Stromal cell of bone marrow (primary cell): Measurements from ENCODE around the gene SMAD5.
A peak's percentile ranks its signal among the peaks of the same experiment; 100 is the strongest.

Experiments used
- DNase-seq: peaks from one replicate; pipeline ENCODE4 v3.0.0-alpha.2; 2012; ENCODE audit warnings: low read depth

Gene SMAD5

DNA sequence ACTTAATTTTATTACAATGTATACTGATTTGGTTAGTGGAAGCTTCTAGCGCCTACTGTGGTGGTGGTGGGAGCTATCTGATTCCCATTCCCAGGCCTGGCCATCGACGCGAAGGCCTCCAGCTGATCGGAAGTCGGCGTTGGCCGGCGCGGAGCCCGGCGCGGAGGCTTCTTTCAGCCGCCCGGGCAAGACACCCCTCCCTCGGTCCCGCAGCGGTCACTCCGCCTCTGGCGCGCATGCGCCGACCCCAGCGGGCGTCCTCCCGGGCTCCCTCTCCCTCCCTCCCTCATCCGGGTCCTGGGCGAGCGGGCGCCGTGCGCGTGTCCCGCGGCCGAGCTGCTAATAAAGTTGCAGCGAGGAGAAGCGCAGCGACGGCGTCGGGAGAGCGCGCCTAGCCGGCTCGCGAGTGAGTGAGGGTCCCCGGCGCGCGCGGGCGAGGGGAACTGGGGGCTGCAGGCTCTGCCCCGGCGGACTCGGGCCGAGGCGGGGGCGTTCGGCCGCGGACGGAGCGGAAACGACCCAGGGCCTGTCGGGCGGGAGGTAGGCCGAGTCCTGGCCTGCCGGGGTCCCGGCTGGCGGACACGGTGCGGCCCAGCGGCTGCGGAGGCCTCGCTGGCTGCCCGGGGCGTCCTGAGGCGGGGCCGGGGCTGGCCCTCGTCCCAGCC lies at the start of gene SMAD5:
Gene SMAD5, plus strand, starts transcription at position 289 of the 665 bp plus-strand sequence. CDS start 20,916 bp downstream, outside the sequence.
- peak; percentile 92 for DNase-seq

DNA sequence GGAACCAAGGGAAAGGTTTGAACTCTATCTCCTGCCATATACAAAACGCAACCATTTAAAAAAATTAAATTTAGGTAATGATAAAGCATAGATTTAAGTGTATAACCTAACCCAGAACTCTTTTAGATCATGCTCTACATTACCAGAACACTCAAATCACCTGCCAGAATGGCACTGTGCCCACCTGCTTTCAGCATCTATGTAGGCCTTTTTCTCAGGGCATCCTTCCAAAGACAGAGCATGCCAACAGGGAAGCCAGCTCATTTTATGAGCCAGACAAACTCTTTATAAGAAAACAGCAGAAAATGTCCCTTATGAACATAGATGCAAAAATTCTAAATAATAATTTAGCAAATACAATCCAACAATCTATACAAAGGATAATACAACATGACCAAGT lies 47.9 kb upstream of the SMAD5 start:
- DNase-seq: no peak

DNA sequence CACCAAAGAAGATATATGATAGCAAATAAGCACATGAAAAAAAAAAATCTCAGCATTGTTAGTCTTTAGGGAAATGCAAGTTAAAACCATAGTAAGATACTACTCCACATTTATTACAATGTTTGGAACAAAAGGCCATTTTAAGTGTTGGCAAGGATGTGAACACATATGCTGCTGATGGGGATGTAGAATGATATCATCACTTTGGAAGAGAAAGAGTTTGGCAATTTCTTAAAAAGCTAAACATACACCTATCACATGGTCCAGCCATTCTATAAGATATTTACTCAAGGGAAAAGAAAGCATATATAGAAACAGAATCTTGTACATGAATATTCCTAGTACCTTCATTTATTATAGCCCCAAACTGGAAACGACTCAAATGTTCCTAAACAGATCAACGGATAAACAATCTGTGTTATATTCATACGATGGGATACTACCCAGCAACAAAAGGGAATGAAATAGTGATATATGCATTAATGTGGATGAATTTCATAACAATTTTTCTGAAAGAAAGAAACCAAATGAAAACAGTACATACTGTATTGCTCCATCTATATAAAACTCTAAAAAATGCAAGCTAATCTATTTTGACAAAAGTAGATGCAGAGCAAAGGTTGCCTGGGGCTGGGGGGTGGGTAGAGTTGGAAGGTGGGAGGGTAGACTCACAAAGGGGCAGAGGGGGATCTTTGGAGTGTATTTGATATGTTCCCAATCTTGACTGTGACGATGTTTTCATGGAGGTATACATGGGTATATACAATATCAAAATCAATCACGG lies 45.7 kb upstream of the SMAD5 start:
- no peak for DNase-seq

DNA sequence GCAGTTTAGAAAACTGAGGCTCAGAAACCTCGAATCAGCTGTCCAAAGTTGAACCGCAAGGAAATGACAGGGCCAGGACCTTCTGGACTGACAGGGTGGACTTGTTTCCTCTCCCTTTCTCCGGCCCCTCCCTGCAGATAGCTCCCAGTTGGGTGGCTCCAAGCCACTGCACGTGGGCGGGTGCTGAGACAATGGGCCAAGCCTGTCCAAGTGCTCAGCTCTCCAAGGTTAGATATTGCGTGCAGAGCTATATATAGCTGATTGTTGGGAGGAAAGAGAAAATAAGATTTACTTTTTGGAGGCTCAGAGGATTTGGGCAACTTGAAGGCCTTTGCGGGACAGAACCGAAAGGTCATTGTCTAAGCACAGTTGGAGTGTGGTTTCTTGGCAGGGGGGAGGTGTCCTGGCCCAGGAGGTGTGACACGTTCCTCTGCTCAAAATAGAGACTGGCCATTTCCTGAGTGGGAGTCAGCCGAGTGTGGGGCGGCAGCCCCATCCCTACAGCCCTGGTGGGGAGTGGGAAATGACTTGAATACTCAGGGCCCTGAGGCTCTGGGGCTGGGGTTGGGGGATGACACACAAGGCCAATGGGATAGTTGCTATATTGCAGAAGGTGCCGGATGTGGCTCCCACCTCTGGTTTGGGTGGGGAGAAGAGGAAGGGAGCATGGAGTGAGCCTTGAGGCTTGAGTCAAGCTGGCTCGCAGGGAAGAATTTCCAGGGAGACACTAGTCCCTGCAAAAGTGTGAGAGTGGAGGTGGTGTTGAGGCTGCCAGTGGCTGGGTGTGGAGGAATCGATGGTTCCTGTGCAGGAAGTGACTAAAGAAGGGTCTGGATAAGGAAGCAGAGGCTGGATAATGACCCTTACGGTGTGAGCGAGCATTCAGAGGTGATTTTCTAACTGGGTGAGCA lies 44.4 kb upstream of the SMAD5 start:
- DNase-seq: peak; percentile 44

DNA sequence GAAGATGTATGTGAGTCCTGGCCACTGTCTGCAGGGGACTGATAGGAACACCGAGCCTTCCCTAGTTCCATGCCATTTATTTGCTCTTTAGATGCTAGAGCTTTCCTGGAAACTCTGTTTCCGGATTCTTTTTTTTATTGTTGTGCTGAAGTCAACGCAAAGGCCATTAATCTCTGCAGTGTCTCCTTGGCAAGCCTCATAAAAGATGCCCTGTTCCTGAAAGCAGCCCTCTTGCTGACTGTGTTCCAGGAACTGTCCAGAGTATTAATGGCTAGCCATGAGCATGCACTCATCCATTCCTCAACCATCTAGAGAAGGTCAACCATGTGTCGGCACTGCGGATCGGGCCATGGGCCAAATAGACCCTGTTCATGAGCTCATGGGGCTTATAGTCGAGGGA lies 42.9 kb upstream of the SMAD5 start:
- no peak for DNase-seq

DNA sequence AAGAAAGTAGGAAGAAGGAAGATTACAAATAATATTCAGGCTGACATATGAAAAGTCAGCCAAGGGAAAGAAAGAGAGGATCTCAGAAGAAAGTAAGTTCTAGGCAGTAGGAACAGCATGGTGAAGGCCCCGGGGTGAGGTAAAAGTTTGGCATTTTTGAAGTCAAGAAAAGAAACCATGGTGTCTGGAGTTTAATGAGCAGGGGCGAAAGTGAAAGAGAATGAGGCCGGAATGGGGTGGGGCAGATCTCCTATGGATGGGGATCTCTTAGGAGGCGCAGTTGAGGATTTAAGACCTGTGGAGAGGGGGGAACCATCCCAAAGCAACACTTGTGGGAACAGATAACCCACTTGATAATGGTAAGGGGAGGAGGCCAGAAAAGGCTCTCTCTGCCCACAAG lies 42.3 kb upstream of the SMAD5 start:
- DNase-seq: no peak

DNA sequence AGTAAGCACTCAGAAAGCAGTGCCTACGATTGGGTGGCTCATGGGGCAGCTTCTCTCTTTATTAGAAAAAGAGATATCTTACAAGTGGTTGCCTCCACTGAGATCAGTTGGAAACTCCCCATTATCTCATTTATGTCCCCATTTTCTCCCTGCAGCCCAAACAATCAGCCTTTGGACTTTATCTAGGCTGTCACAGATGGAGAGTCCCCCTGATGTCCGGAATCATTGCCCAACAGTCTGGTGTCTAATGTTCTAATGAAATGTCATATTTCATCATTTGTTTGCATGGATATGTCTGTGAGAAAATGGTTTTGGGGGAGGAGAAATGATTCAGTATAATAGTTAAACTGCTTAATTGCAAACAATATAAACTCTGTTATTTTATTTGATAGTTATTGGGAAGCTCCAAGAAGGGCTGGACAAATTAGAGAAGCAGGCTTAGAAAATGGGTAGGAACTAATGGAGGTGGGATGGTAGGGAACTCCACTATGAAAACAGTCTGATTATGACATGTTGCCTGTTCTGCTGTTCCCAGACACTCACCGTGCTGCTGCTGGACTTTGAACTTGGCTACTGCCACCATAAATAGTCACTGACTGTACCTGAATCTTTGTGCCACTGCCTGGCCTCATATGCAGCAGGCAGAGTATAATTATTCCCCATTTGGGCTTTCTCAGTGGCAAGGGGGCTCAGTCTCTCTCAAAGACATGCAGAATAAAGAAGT lies 38.3 kb upstream of the SMAD5 start:
- no peak for DNase-seq

DNA sequence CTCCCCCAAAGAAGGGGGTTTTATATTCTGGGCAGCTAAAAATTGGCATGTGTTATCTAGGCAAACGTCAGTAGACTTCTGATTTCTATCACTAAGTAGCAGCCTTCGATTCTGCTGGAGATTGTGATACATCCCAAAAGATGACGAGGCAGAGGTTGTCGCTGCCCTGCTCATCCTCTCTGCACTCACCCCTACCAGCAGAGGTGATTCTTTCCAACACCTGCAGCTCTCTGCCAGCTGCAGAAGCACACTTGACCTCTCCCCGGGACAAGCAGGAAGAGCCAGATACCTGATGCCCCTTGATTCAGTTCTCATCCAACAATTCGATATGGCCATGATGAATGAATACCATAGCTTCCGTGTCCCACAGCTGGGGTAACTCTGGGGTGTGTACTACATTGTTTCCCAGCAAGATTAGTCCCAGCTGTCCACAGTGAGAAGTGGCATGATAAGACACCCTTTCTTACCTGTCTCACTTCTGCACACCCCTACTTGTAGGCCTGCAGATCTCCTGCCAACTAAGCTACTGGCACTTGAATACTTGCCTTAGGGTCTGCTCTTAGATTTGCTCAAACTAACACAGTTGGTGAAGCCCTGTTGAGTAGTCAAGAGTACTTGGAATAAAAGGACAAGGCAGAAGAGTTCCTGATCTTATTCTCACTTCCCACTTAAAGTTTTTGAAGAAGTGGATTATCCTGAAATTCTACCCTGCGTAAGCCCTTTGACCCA lies 37.6 kb upstream of the SMAD5 start:
- no peak for DNase-seq

DNA sequence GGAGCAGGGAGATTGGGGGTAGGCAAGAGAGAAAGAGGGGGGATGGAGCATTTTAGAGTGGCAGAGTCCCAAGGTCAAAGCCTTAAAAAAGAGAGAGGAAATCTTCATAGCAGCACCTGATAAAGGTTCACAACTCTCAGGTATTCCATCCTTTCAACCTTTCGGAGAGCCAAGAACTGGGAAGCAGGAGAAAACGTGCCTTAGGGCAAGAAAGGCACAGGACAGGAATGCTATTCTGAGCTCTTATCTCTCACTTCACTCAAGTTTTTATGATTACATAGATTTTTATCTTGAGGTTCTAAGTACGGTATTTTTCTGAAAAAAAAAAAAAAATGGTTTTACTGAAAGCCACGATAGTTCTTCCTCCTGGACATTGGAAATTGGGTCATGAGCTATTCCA lies 34.5 kb upstream of the SMAD5 start:
- DNase-seq: no peak

DNA sequence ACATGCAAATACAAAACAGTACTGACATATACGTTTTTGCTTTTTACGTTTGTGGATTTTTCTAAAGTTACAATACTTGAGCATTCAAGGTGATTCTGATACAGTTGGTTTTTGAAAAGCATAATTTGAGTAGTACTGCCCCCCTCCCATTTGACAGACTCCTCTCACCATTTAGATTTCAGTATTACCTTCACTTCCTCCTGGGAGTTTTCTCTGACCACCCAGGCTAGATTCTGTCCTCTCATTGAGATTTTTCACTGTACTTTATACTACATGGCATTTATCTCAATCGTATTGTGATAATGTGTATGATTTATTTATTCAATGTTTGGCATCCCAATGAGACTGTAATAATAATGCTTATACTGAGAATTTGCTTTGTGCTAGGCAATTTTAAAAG lies 32.8 kb upstream of the SMAD5 start:
- DNase-seq: no peak

DNA sequence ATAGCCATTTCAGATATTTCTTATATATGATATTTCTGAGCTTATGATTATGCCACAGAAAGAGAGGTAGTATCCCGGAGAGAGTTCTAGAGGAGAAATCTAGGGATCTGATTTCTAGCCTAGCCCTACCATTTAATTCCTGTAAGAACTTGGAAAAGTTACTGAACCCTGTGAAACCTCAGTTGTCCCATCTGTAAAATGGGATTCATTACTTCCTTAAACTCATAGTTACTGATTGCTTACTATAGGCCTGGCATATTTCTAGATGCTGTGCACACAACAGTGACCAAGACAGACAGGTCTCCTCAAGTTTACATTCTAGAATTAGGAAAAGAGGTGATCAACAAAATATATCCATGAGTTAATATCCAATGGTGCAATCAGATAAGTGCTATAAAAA lies 30.8 kb upstream of the SMAD5 start:
- DNase-seq: no peak

DNA sequence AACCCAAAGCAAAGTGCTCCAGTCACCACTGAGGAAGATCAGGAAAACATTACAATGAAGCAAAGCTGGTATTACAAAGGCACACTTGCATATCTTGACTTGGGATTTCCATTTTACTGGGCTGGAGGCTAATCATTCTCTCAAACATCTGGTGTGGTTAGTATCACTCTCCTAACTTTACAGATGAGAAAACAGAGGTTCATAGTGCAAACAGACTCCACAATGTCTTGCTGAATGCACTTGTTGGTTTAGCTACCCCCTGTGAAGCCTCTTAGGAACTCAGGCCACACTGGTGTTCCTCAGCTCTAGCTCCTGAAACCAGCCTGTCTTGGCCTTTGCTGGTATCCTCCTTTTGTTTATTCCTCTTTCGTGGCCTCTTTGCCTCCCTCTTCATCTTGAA lies 29.5 kb upstream of the SMAD5 start:
- DNase-seq: no peak

DNA sequence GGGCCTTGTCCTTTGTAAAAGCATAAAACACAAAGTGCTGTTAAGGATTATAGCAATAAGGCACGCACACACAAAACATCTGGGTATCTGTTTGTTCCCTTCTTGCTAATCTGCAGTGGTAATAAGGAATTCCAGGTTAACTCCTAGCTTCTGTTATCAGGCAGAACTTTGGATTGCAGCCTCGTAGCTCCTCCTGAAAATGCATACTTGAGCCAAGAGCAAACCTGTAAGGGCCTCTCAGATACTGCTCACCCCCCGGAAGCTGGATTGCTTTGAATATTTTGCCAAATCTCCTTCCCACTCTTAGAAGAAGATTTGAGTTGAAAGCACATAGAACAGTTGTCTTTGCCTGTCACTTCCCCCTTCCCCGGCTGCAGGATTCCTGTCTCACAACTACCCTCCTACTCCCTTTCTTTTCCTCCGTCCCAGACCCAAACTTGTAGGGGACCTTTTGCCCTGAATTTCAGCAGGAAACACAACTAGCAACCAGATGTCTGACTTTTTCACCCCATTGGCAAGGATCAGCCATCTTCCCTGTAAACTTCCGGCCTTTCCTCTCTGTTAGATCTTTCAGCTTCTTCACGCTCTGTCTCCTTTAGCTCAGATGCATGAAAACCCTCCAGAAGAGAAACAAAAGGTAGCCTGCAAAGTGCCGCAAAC lies 28.2 kb upstream of the SMAD5 start:
- no peak for DNase-seq

DNA sequence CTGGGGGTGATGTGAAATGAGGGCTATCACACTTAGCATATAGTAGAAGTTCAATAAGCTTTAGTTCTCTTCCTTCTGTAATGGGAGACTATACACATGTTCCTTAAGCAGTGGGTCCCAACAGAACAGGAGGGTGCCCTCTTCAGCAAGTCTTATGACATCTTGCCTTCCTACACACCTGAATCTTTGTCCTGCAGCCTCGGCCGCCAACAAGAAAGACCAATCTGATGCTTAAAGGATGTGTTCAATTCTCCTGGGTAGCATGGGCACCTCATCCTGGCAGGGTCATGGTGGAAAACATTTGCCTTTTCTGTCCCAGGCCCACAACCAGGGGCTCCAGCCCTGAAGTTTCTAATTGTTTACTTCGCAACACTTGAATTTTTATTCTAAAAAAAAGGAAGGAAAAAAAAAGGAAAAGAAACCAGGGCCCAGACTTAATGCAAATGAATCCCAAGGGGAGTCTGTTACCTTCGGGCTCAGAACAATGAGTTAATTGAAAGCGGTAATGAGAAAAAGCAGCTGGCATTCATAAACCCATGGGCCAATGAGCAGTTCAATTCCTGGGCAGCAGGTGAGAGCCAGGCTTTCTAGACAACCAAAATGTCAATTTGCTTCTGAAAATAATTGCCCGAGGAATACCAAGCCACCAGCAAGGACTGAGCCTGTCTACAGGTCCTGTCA lies 26.2 kb upstream of the SMAD5 start:
- no peak for DNase-seq

DNA sequence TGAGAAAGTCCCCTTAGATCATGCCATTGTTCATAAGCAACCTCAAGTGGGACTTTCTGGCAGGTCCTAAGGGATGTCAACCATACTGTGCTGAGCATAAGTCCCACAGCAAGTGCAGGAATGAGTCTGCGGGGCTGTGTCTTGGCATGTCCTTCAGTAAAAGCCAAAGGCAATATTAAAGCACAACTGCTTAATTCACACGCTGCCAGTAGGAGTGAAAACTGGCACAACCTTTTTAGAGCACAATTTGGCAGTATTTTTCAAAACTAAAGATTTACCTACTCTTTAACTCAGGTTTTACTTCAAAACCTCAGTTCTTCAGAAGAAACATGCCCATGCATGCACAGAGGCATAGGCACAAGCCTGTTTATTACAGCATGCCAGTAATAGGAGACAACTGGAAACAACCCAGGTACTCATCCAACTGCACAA lies 24.4 kb upstream of the SMAD5 start:
- DNase-seq: no peak

DNA sequence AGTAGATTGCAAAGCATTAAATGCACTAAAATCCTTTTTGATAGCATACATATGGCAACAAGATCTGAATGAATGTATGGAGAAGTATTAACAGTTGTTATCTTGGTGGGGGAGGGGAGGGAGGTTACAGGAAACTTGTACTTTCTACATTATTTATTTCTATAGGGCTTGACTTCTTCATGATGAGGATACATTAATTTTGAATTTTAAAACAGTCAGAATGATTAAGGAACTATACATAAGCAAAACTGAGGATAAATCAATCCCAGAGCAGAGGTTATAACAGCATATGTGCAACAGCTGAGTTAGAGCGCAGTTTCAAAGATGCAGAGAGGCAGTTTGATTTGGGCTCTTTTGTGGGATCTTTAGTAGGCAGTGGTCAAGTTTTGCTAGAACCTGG lies 23.9 kb upstream of the SMAD5 start:
- no peak for DNase-seq

DNA sequence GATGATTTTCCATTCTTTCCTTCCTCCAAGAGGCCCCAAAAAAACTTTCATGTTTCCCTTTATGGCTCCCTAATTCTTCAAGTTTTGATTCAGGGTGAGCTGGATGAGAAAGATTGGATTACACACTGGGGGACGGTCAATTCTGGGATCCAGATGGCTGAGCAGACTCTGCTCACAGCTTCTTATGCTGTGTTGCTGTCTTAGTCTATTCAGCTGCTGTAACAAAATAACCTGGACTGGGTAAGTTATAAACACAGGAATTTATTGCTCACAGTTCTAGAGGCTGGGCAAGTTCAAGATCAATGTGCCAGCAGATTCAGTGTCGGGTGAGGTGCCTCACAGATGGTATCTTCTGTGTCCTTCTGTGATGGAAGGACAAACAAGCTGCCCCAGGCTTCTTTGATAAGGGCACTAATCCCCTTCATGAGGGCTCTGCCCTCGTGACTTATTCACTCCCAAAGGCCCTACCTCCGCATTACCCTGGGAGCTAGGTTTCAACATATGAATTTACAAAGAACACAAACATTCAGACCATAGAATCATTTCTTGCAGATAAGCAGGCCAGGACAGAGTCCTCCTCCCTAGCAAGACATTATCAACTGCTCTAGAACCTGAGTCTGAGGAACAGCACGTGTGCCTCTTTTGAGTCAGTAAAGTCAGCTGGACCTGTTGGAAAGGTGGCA lies 23.1 kb upstream of the SMAD5 start:
- no peak for DNase-seq

DNA sequence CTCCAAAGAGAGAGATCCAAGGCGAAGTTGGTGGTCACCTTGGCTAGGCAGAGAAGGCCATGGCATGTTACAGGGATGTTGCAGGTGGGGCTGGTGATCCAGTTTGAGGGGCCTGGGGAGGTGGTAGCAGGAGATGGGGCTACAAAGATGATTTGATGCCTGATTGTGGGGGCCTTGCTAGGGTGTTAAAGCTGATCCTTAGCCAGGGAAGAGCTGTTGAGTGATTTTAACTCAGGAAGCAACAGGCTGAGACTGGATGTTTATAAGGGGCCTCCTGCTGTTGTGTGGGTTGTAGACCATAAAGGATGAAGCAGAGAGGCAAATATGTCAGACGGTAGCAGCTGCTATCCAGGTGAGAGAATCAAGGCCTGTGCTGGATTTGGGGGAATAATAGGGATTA lies 19.0 kb upstream of the SMAD5 start:
- no peak for DNase-seq

DNA sequence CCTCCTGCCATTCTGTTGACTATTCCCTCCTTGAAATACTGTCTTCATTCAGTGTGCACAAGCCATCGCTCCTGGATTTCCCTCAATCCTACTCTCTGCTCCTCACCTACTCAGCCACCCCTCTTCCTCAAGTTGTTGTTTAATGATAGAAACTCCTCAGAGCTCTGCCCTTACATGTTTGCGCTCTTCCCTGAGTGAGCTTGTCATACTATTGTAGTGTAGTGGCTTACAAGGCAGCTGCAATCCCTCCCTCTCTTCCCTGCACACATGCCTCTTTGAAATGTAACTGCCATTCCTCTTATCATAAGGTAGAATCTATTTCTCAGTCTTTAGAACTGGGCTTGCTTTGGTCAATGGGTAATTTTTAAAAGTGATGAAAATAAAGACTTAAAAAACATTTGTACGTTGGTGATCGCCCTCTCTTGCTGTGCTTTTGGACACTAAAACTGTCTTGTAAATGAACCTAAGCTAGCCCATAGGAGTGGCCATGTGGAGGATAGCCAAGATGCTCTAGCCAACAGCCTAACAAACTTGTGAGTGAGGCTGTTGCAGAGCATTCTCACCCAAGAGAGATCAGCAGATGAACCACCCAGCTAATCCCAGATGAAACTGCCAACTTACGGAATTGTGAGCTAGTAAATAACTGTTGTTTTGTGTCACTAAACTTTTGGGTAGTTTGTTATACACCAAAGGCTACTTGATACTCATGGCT lies 18.1 kb upstream of the SMAD5 start:
- DNase-seq: no peak
